HepG2 (cell line): ENCODE results near the gene ABCB8. TPM values are rescaled to one million over a fixed set of nuclear protein-coding genes. Genes with fewer than 3 reads are reported as not detected.

Experiments
- BRF2 ChIP-seq: sonication (generic); formaldehyde crosslinking; IDR thresholded peaks from 2 replicates; pipeline ENCODE4 v1.8.1; 2022; ENCODE audit warnings: mild to moderate bottlenecking, missing genetic modification reagents
- EHMT2 ChIP-seq: fragments of 200-600 bp; sonication (generic); IDR thresholded peaks from 2 replicates; pipeline ENCODE4 v1.7.0; 2017; ENCODE audit warnings: antibody characterized with exemption, low read depth, low read length, borderline replicate concordance
- ELF4 ChIP-seq: sonication (generic); formaldehyde crosslinking; IDR thresholded peaks from 2 replicates; pipeline ENCODE4 v1.5.0; 2020; ENCODE audit warnings: missing genetic modification reagents, mild to moderate bottlenecking, moderate library complexity, borderline replicate concordance
- ETS1 ChIP-seq: sonication (generic); formaldehyde crosslinking; IDR thresholded peaks from 2 replicates; pipeline ENCODE4 v1.4.0; 2020; ENCODE audit warnings: missing genetic modification reagents
- HDAC6 ChIP-seq: fragments of 200-600 bp; sonication (generic); IDR thresholded peaks from 2 replicates; pipeline ENCODE4 v1.7.0; 2017; ENCODE audit warnings: mild to moderate bottlenecking, antibody characterized with exemption, low read length, low read depth
- HMG20B ChIP-seq: conservative IDR thresholded peaks from 2 replicates; pipeline ENCODE4 v1.6.1; 2016; ENCODE audit warnings: missing genetic modification reagents, missing compliant biosample characterization
- MATR3 ChIP-seq: sonication (generic); formaldehyde crosslinking; IDR thresholded peaks from 2 replicates; pipeline ENCODE4 v1.4.0; 2020; ENCODE audit warnings: missing genetic modification reagents
- SALL1 ChIP-seq: sonication (generic); formaldehyde crosslinking; IDR thresholded peaks from 2 replicates; pipeline ENCODE4 v1.8.0; 2022; ENCODE audit warnings: mild to moderate bottlenecking, missing genetic modification reagents
- SOX13 ChIP-seq, 3 experiments: fragments of 450-650 bp in 1 of 3; sonication (generic) in 1 of 3; formaldehyde crosslinking in 1 of 3; IDR thresholded peaks in 2 of 3; conservative IDR thresholded peaks in 1 of 3; 2 replicates each; pipeline versions ENCODE4 v1.5.0 to v1.6.1; 2016 to 2020; ENCODE audit warnings: antibody characterized with exemption in 1 of 3, mild to moderate bottlenecking in 1 of 3, missing compliant biosample characterization in 1 of 3, missing genetic modification reagents in 1 of 3, moderate library complexity in 1 of 3
- TBX2 ChIP-seq: sonication (generic); formaldehyde crosslinking; IDR thresholded peaks from 2 replicates; pipeline ENCODE4 v1.5.0; 2020; ENCODE audit warnings: missing genetic modification reagents, mild to moderate bottlenecking, borderline replicate concordance
- ZFP90 ChIP-seq: sonication (generic); formaldehyde crosslinking; IDR thresholded peaks from 2 replicates; pipeline ENCODE4 v1.8.0; 2022; ENCODE audit warnings: missing genetic modification reagents, mild to moderate bottlenecking, inconsistent platforms, borderline replicate concordance
- ZNF12 ChIP-seq: sonication (generic); formaldehyde crosslinking; IDR thresholded peaks from 2 replicates; pipeline ENCODE4 v1.5.0; 2020; ENCODE audit warnings: missing genetic modification reagents
- ZNF121 ChIP-seq: sonication (generic); formaldehyde crosslinking; IDR thresholded peaks from 2 replicates; pipeline ENCODE4 v1.5.0; 2020; ENCODE audit warnings: mild to moderate bottlenecking, missing genetic modification reagents
- ZNF142 ChIP-seq: sonication (generic); formaldehyde crosslinking; IDR thresholded peaks from 2 replicates; pipeline ENCODE4 v1.4.0; 2020; ENCODE audit warnings: missing genetic modification reagents
- ZNF180 ChIP-seq: sonication (generic); formaldehyde crosslinking; IDR thresholded peaks from 2 replicates; pipeline ENCODE4 v1.4.0; 2020; ENCODE audit warnings: low read depth, missing genetic modification reagents, borderline replicate concordance
- ZNF251 ChIP-seq: sonication (generic); formaldehyde crosslinking; IDR thresholded peaks from 2 replicates; pipeline ENCODE4 v1.9.0; 2021; ENCODE audit warnings: mild to moderate bottlenecking, missing genetic modification reagents
- ZNF329 ChIP-seq: sonication (generic); formaldehyde crosslinking; IDR thresholded peaks from 2 replicates; pipeline ENCODE4 v1.9.0; 2021; ENCODE audit warnings: low read depth, mild to moderate bottlenecking, missing genetic modification reagents
- ZSCAN12 ChIP-seq: sonication (generic); formaldehyde crosslinking; IDR thresholded peaks from 2 replicates; pipeline ENCODE4 v1.9.0; 2021; ENCODE audit warnings: mild to moderate bottlenecking, missing genetic modification reagents
- polyA plus RNA-seq, 8 experiments: library from polyadenylated mRNA; depleted of rRNA in 3 of 8; stranded (reverse) in 7 of 8; unstranded in 1 of 8; fragments of >200 nt; fragmentation: Illumina TruSeq in 4 of 8; extraction: Trizol in 4 of 8; gene quantifications; 2 replicates each; pipeline versions ENCODE4 v1.2.1 to v1.2.3, GENCODE V29; 2011 to 2016; ENCODE audit warnings: low read depth in 4 of 8, missing spikeins in 1 of 8, mixed read lengths in 1 of 8; ENCODE audit not compliant: insufficient read depth in 1 of 8
- total RNA-seq, 5 experiments: library from RNA; depleted of rRNA; stranded (reverse); fragments of >200 nt; fragmentation: Illumina TruSeq; extraction: Trizol; gene quantifications; 2 replicates each; pipeline ENCODE4 v1.2.3, GENCODE V29; 2016; ENCODE audit warnings: low read depth in 1 of 5
- TF ChIP-seq, protein P1 (sequence below): sonication (generic); formaldehyde crosslinking; conservative IDR thresholded peaks from 2 replicates; pipeline ENCODE4 v1.8.1; 2023; ENCODE audit warnings: missing genetic modification reagents

Gene ABCB8
- total and polyA plus RNA-seq, 2 of the 13 experiments (the other 11 are each of a cell fraction or from before 2014, with no cell fraction given) = 6.6 to 16.7 TPM

GRCh38 chr7:151003572-151003971 is 24.7 kb upstream of the ABCB8 start (continued):
- TF ChIP-seq SALL1 (peak; percentile 32; the same call in 1 of the 2 replicates), SOX13 (IDR thresholded peaks at IDR 0.05) (no peak), SOX13 (CRISPR knock-in tag; conservative IDR thresholded peaks at IDR 0.05 in 1 of 2, IDR thresholded peaks at IDR 0.05 in 1 of 2) (peak in 1 of 2 experiments; percentile 58; a peak in 1 of 4 replicates), ZNF12 (CRISPR knock-in tag) (0 out of 2 replicates have a peak, but pooled peaks have one; percentile 28), HMG20B (CRISPR knock-in tag) (no peak), BRF2 (no peak), ZNF142 (CRISPR knock-in tag) (no peak), ZNF329 (CRISPR knock-in tag) (no peak), ZNF121 (CRISPR knock-in tag) (no peak), HDAC6 (no peak), ZNF251 (no peak), ZFP90 (no peak), TBX2 (CRISPR knock-in tag) (peak; percentile 52), ELF4 (CRISPR knock-in tag) (no peak), ETS1 (CRISPR knock-in tag) (no peak), MATR3 (no peak), ZNF180 (CRISPR knock-in tag) (no peak), EHMT2 (no peak), ZSCAN12 (CRISPR knock-in tag) (no peak)
- TF ChIP-seq, protein P1, sequence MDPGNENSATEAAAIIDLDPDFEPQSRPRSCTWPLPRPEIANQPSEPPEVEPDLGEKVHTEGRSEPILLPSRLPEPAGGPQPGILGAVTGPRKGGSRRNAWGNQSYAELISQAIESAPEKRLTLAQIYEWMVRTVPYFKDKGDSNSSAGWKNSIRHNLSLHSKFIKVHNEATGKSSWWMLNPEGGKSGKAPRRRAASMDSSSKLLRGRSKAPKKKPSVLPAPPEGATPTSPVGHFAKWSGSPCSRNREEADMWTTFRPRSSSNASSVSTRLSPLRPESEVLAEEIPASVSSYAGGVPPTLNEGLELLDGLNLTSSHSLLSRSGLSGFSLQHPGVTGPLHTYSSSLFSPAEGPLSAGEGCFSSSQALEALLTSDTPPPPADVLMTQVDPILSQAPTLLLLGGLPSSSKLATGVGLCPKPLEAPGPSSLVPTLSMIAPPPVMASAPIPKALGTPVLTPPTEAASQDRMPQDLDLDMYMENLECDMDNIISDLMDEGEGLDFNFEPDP (CRISPR knock-in tag) = no peak
